ENCODE results near the gene PPP2R5D. TPM values are rescaled to one million over a fixed set of nuclear protein-coding genes. Genes with fewer than 3 reads are reported as not detected.

The PPP2R5D gene
- total and polyA plus RNA-seq, 2 of the 8 experiments (the other 6 are each of a cell fraction or from before 2014, with no cell fraction given), result 52.1 to 55.7 TPM

- TF ChIP-seq PHF8 (conservative IDR thresholded peaks at IDR 0.05; ENCODE audit: low read depth, low read length), result no peak
Observed at GRCh38 chr6:42962096-42962495, 22.3 kb upstream of the PPP2R5D start (continued).

Measured in H1 (cell line).